Body of pancreas (tissue), 4 donors: ENCODE data around the gene NUP214.

Experiments used
- CTCF ChIP-seq, 7 experiments: fragments of 450-650 bp in 4 of 7; fragments of 200-600 bp in 3 of 7; sonication (generic) in 3 of 7; IDR thresholded peaks; one replicate each; pipeline ENCODE4 v1.5.1; 2016 to 2019; ENCODE audit warnings: antibody characterized with exemption in 7 of 7
- POLR2A ChIP-seq, 3 donors: fragments of 450-650 bp; IDR thresholded peaks; one replicate each; pipeline ENCODE4 v1.6.1; 2016; ENCODE audit warnings: antibody characterized with exemption in 3 of 3, mild to moderate bottlenecking in 2 of 3

DNA sequence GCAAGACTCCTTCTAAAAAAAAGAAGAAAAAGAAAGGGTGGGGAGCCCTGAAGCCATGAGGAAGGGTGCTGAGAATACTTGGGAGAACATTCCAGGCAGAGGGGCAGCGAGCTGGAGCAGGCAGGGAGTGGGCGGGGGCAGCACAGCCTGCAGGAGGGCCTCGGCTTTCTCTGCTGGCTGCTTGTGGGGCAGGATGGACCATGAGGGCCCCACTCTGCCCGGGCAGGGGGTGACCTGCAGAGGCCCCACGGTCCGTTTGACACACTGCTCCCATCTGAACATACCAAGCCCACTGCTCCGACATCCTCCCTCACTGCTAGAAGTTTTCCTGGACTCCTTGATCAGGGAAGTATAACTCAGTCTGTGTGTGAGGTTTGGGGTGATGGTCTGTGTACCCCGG, 11.7 kb upstream of the NUP214 start:
- no peak for TF ChIP-seq POLR2A (IDR thresholded peaks at IDR 0.05)
- TF ChIP-seq CTCF (IDR thresholded peaks at IDR 0.05): no peak
